ENCODE results near the gene GYG2.

GRCh38 chrX:2928583-2929434, 100.1 kb downstream of the GYG2 start, which contains the start of gene ARSD:
- no peak for TF ChIP-seq CTCF (IDR thresholded peaks at IDR 0.05)
- TF ChIP-seq PRRX2 (CRISPR knock-in tag; IDR thresholded peaks at IDR 0.05), result no peak
- no peak for TF ChIP-seq USF2 (CRISPR knock-in tag; IDR thresholded peaks at IDR 0.05)
- no peak for TF ChIP-seq PREB (CRISPR knock-in tag; IDR thresholded peaks at IDR 0.05; ENCODE audit: borderline replicate concordance)
- no peak for TF ChIP-seq ATF2 (CRISPR knock-in tag; IDR thresholded peaks at IDR 0.05; ENCODE audit: borderline replicate concordance, low read depth)
- no peak for TF ChIP-seq MLX (CRISPR knock-in tag; IDR thresholded peaks at IDR 0.05)
- TF ChIP-seq NFYB (CRISPR knock-in tag; conservative IDR thresholded peaks at IDR 0.05; ENCODE audit: low read depth), result no peak
- TF ChIP-seq TEAD1 (CRISPR knock-in tag; IDR thresholded peaks at IDR 0.05), result no peak
- no peak for TF ChIP-seq FOXK1 (CRISPR knock-in tag; IDR thresholded peaks at IDR 0.05)
- TF ChIP-seq NR3C1 (CRISPR knock-in tag; conservative IDR thresholded peaks at IDR 0.05; ENCODE audit: low read depth), result no peak
- no peak for TF ChIP-seq ZMAT4 (CRISPR knock-in tag; IDR thresholded peaks at IDR 0.05)
